Fibroblast of the aortic adventitia (primary cell): Measurements from ENCODE around the gene P2RX2. TPM values are rescaled to one million over a fixed set of nuclear protein-coding genes. Genes with fewer than 3 reads are reported as not detected.

Experiments used
- DNase-seq: peaks from one replicate; pipeline ENCODE4 v3.0.0-alpha.2; 2010; ENCODE audit warnings: low read depth
- H3K4me3 ChIP-seq: 2 replicates; pipeline ENCODE4 v1.5.1; 2011; ENCODE audit warnings: low read depth, mild to moderate bottlenecking, control low read depth, low read length, moderate library complexity
- total RNA-seq: library from RNA; depleted of rRNA; stranded (reverse); fragments of >200 nt; gene quantifications from 2 replicates; pipeline ENCODE4 v1.2.3, GENCODE V29; 2012; ENCODE audit warnings: low replicate concordance
- TF ChIP-seq, protein P1 (sequence below): IDR thresholded peaks from 2 replicates; pipeline ENCODE4 v1.5.1; 2011; ENCODE audit warnings: mild to moderate bottlenecking, low read length, control low read depth, inconsistent platforms; ENCODE audit not compliant: insufficient read depth

P2RX2 gene
- total RNA-seq, 1 donor = not detected

DNA sequence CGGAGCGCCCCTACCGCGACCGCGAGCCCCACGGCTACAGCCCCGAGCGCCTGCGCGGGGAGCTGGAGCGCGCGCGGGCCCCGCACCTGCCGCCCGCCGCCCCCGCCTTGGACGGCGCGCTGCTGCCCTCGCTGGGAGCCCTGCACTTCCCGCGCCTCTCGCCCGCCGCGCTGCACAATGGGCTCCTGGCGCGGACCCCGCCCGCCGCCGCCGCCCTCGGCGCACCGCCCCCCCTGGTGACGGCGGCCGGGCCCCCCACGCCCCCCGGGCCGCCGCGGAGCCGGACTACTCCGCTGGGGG is 35.2 kb upstream of the P2RX2 start:
- TF ChIP-seq, protein P1, sequence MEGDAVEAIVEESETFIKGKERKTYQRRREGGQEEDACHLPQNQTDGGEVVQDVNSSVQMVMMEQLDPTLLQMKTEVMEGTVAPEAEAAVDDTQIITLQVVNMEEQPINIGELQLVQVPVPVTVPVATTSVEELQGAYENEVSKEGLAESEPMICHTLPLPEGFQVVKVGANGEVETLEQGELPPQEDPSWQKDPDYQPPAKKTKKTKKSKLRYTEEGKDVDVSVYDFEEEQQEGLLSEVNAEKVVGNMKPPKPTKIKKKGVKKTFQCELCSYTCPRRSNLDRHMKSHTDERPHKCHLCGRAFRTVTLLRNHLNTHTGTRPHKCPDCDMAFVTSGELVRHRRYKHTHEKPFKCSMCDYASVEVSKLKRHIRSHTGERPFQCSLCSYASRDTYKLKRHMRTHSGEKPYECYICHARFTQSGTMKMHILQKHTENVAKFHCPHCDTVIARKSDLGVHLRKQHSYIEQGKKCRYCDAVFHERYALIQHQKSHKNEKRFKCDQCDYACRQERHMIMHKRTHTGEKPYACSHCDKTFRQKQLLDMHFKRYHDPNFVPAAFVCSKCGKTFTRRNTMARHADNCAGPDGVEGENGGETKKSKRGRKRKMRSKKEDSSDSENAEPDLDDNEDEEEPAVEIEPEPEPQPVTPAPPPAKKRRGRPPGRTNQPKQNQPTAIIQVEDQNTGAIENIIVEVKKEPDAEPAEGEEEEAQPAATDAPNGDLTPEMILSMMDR = no peak
- DNase-seq = no peak
- no peak overlapping the region for H3K4me3 ChIP-seq

- no peak overlapping the region for H3K4me3 ChIP-seq
- no peak for DNase-seq
- TF ChIP-seq, protein P1 = no peak
Measured at GRCh38 chr12:132583736-132584135, 34.8 kb upstream of the P2RX2 start.

GRCh38 chr12:132584429-132584828 is 34.1 kb upstream of the P2RX2 start:
- DNase-seq = no peak
- no peak overlapping the region for H3K4me3 ChIP-seq
- TF ChIP-seq, protein P1 = no peak

DNA sequence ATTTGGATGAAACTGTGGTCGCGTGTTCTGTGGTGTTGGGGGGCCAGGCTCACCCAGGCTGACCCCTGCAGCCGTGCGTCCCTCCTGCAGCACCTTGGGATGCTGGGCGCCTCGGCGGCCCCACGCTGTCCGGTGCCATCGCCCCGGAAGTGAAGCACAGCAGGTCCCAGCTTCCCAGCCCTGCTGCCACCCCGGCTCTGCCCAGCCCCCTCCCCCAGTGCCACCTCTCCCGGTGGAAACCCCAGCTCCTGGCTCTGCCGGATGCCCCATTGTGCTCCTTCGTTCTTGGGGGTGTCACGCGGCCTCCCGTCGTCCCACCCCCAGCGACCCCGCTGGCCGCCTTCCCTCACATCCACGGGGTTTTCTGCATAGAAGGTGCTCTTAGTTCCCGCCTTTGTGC is 33.4 kb upstream of the P2RX2 start:
- TF ChIP-seq, protein P1 = no peak
- no peak overlapping the region for H3K4me3 ChIP-seq
- no peak for DNase-seq

GRCh38 chr12:132586929-132587328 is 31.6 kb upstream of the P2RX2 start:
- no peak for DNase-seq
- TF ChIP-seq, protein P1 = no peak
- no peak overlapping the region for H3K4me3 ChIP-seq

DNA sequence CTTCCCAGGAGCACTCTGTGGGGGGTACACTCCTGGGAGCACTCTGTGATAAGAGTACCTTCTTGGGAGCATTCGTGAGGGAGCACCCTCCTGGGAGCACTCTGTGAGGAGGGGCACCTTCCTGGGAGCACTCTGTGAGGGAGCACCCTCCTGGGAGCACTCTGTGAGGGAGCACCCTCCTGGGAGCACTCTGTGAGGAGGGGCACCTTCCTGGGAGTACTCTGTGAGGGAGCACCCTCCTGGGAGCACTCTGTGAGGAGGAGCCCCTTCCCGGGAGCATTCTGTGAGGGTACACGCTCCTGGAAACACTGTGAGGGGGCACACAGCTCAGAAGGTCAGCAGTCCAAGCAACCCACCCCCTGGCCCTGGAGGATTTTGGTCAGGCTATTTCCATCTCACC is 30.8 kb upstream of the P2RX2 start:
- no peak overlapping the region for H3K4me3 ChIP-seq
- TF ChIP-seq, protein P1 = no peak
- no peak for DNase-seq

GRCh38 chr12:132588319-132588718 is 30.3 kb upstream of the P2RX2 start:
- TF ChIP-seq, protein P1 = no peak
- no peak for DNase-seq
- H3K4me3 ChIP-seq = no peak overlapping the region
